ENCODE results near the gene ARL11.
"Not testable (repeated sequence)": the region's sequence is repeated elsewhere in the genome, so short reads cannot be mapped to it uniquely, and the experiment has no call there.

GRCh38 chr13:49593876-49594275 lies 34.4 kb upstream of the ARL11 start:
- not testable (repeated sequence) for TF ChIP-seq CTCF (IDR thresholded peaks at IDR 0.05; ENCODE audit: insufficient read depth, low read depth, low read length); EZH2 (IDR thresholded peaks at IDR 0.05; ENCODE audit: insufficient read depth, low read length)

Measured in astrocyte (in vitro differentiated cells and primary cell).